ENCODE data around the gene MEIS2.

GRCh38 chr15:36925049-36925448 is 175.3 kb downstream of the MEIS2 start:
- TF ChIP-seq CTCF (conservative IDR thresholded peaks at IDR 0.05; ENCODE audit: low read depth, low read length) (no peak), EZH2phosphoT487 (IDR thresholded peaks at IDR 0.05; ENCODE audit: borderline replicate concordance, low read length) (no peak)
